IPS-18c (cell line): ENCODE data around the gene LATS2.

ENCODE experiments used
- H3K4me3 ChIP-seq: 2 replicates; pipeline ENCODE4 v1.7.0; 2013; ENCODE audit warnings: low read depth, mild to moderate bottlenecking, low read length, moderate library complexity; ENCODE audit not compliant: insufficient read depth
- H3K9me3 ChIP-seq: one replicate; pipeline ENCODE4 v1.6.1; 2013; ENCODE audit warnings: mild to moderate bottlenecking, low read length, moderate library complexity; ENCODE audit not compliant: control insufficient read depth, insufficient read depth

LATS2 gene

DNA sequence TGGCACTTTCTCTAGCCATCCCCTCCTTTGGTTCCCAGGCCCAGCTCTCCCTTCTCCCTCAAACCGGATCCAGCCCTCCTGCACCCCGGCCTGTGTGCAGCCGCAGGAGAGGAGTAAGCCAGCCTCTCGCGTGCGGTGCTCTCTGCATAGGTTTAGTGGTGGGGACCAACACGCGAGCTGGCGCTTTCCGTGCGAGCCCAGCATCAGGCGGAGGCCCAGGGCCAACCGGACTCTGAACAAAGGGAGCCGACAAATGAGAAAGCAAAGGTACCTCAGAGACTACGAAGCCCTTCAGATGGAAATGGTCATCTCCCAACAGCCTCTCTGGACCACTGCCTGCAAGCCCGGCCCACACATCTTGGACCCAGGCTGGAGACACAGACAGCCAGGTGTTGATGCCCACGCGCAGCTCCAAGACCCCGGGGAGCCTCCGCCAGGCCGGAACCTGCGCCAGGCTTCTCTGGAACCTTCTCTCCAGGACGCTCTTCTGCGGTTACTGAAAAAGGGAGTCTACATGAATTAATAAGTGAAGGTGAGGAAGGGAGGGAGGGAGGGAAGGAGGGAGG lies 16.5 kb upstream of the LATS2 start:
- H3K4me3 ChIP-seq, result no peak overlapping the region
- no peaks in the 10 kb centered on the region for H3K9me3 ChIP-seq

DNA sequence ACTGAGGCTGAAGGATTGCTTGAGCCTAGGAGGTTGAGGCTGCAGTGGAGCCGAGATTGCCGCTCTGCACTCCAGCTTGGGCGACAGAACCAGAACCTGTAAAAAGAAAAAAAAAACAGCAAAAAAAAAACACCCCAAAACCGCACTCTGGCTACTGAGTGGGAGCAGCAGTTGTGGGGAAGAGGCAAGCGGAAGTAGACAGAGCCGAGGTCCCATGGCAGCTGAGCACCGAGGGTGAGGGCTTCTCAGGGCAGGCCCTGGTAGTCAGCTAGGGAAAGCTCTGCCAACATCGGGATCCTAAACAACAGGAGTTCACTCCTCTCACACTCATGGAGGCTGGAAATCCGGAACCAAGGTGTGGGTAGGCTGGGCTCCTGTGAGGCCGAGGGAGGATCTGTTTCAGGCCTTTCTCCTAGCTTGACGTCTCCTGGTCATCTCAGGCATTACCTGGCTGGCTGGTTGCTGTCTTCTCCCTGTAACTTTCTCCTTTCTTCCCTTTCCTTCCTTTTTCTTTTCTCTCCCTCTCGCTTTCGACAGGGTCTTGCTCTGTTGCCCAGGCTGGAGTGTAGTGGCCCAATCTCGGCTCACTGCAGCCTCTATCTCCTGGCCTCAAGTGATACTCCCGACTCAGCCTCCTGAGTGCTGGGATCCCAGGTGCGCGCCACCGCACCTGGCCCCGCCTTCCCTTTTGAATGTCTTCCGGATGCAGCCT lies 15.8 kb upstream of the LATS2 start:
- Histone ChIP-seq H3K4me3 (no peak overlapping the region), H3K9me3 (no peaks in the 10 kb centered on the region)

DNA sequence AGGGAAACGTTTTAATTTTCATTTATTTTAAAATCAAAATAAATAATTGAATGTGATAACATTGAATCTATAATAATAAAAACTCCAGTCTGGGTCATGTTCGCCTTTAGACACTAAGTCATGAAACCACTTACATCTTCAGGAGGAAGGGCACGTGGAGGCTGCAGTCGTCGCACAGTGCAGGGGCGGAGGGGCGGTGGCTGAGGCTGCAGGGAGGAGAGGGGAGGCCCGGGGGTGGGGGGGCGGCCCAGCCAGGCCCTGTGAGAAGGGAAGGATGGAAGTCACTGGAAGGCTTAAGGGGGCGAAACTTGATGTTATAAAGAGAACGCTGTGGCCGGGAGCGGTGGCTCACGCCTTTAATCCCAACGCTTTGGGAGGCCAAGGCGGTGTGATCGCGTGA lies 14.9 kb upstream of the LATS2 start:
- Histone ChIP-seq H3K4me3 (no peak overlapping the region), H3K9me3 (no peaks in the 10 kb centered on the region)

DNA sequence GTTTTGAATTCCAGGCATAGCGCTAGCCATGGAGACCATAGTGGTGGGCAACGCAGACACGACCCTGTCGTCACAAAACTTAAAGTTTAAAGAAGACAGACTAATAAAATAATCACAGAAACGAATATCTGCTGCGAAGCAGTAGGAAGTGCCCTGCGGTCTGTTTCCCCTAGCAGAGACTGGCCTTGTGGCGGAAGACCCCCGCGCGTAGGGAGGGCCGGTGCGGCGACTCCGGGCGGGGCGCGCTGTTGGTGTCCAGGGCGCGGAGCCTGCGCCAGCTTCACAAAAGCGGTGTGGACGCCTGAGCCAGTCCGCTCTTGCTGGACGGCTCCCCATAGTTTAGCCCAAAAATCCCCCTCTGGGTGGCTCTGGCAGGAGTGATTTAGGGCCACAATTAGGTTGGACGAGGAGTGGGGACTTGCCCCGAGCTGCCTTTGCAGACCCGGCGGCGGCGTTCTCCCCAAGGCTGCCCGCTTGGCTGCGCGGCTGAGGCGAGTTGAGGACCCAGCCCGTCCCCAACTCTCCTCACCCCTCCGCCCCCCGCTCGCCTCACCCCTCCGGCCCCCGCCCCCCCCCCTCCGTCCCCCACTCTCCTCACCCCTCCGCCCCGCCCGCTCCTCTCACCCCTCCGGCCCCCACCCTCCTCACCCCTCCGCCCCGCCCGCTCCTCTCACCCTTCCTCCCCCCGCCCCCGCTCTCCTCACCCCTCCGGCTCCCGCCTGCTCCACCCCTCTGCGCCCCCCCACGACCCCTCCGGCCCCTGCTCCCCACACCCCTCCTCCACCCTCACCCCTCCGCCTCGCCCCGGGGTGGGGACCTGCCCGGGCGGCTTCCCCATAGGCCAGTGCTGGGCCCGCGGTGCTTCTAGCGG lies 14.2 kb upstream of the LATS2 start:
- H3K9me3 ChIP-seq, result no peaks in the 10 kb centered on the region
- H3K4me3 ChIP-seq, result peak overlapping the region; percentile 61; the same call in 1 of the 2 replicates

DNA sequence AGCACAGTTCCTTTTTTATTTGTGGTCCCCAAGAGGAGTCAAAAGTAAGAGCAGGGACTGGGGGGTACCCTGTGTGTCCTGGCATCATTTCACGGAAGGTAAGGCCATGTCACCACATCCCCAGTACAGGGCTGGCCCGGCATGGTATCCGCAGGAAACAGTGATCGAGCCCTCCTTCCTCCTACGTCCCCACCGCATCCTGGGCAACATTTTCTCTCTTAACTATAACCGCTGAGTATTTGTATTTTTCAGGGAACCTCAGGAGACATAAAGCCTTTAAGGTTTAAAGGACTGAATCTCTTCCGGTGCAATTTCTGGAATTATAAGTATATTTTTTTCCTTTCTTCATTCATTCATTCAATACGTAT lies 13.6 kb upstream of the LATS2 start:
- Histone ChIP-seq H3K4me3 (peak overlapping the region; percentile 61; the same call in 1 of the 2 replicates), H3K9me3 (no peaks in the 10 kb centered on the region)

DNA sequence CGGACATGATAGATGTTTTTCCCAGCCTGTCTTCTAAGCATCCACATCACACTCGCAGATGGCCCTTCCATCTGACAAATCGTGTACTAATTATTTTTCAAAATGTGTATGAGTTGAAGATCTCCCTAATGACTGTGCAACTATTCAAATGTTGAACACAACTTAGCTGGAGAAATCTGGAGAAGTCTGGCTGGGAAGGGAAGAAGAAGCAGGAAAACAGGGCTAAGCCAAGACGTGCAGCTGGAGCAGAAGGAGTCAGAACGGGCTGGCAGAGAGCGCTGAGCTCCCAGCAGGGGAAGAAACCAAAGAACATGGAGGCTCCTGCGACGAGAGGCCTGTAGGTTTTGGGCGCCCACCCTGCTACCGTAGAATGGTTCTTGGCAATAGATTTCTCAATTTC lies 13.2 kb upstream of the LATS2 start:
- no peaks in the 10 kb centered on the region for H3K9me3 ChIP-seq
- H3K4me3 ChIP-seq, result no peak overlapping the region

DNA sequence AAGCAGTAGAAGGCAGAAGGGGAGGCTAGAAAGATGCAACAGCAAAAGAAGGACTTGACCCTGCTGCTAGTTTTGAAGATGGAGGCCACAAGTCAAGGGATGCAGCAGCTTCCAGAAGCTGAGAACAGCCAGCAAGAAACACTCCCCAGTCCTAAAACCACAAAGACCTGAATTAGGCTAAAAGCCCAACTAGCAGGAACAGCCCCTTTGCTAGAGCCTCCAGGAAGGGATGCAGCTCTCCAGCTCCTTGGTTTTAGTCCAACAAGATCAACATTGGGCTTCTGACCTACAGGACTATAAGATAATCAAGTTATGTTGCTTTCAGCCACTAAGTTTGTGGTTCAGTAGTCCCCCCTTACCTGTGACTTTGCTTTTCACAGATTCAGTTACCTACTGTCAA lies 10.5 kb upstream of the LATS2 start:
- no peak overlapping the region for H3K4me3 ChIP-seq
- H3K9me3 ChIP-seq, result no peaks in the 10 kb centered on the region

DNA sequence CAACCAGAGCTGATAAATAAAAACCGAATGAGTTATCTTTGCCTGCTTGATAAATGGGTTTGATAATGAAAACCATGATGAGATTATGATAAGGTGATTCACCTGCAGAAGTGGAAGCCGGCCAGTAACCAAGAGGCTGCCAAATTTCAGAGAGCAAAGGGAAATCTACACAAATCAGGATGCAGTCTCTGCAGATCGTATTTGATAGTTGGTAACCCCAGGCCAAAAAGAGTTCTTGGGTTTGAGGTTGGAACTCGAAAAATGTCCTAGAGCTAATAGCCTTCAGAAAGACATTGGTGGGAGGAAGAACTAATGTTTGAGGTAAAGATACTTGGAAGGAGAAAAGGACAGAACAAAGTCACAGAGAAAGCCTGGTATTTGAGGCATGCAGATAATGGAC lies 9.6 kb upstream of the LATS2 start:
- no peak overlapping the region for H3K4me3 ChIP-seq
- no peaks in the 10 kb centered on the region for H3K9me3 ChIP-seq

DNA sequence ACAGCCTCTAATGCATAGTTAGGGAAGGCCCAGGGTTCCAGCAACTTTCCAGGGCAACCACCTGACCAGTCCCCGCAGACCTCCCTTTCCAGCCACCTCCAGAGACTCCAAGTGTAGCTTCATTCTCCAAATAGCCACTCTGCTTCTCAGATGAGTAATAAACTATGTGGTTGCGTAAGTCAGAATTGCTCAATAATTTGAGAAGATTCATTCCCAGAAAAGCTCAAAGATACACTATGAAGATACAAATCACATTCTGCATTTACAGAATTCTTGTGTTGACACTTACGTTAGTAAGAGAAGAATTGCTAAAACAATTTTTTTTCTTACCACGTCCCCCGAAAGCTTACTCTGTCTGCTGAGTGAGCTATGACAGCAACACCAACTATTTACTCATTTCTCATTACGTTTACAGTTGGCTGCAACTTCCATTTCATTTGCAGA lies 8.2 kb upstream of the LATS2 start:
- no peaks in the 10 kb centered on the region for H3K9me3 ChIP-seq
- H3K4me3 ChIP-seq, result no peak overlapping the region

DNA sequence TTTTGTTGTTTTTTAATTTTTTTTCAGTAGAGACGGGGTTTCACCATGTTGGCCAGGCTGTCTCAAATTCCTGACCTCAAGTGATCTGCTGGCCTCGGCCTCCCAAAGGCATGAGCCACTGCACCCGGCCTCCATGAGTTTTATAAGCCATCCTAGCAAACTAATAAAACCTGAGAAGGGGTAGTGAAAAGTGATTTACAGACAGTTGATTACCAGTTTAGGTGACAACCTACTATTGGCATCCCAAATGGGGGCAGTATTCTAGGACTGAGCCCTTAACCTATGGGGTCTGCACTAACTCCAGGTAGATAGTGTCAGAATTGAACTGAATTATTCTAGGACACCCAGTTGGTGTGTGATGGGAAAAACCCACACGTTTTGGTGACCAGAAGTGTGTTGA lies 6.5 kb upstream of the LATS2 start:
- no peaks in the 10 kb centered on the region for H3K9me3 ChIP-seq
- H3K4me3 ChIP-seq, result no peak overlapping the region

DNA sequence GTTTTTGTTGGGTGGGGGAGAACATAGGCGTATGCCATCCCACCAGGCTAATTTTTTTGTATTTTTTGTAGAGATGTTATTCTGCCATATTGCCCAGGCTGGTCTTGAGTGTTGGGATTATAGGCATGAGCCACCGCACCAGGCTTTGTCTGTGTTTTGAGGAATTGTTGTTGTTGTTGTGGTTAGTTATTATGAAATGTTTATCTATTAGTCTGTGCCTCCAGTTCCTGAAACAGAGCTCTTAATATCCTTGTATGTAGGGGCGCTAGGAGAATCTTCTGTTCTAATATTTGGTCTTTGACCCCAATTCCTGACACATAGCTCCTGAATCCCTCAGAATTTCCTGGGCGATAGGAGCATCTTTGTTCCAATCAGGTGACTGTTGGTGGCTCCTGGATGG lies 5.6 kb upstream of the LATS2 start:
- no peak overlapping the region for H3K4me3 ChIP-seq
- no peaks in the 10 kb centered on the region for H3K9me3 ChIP-seq

DNA sequence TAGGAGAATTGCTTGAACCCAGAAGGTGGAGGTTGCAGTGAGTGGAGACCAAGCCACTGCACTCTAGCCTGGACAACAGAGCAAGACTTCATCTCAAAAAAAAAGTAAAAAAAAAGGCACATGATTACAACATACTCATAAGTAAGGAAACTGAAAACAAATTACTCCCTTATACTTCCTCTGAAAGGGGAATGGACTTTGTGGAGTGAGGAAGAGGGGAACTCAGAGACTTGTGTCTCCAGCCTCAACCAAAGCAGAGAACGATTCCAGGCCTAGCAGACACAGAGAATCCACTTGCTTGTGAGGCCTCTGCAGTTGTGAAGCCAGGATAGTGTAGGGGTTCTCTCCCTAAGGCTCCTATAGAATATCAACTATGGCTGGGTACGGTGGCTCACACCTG lies 4.3 kb upstream of the LATS2 start:
- Histone ChIP-seq H3K9me3 (no peaks in the 10 kb centered on the region), H3K4me3 (no peak overlapping the region)

DNA sequence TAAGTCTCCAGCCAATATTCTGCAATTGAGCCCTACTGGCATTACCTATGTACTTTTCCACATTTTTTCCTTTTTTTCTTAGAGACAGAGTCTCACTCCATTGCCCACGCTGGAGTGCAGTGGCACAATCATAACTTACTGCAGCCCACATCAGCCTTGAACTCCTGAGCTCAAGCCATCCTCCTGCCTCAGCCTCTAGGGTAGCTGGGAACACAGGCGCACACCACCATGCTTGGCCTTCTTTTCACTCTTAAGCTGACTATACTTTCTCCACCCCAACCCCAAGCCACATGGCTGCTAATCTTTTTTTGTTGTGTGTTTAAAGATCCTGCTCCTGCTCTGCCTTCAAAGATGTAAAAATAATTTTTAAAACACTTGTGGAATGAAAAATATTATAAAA lies 1.6 kb upstream of the LATS2 start:
- no peaks in the 10 kb centered on the region for H3K9me3 ChIP-seq
- H3K4me3 ChIP-seq, result no peak overlapping the region

GRCh38 chr13:21060338-21061028 lies 903 bp downstream of the LATS2 start:
- Histone ChIP-seq H3K9me3 (no peaks in the 10 kb centered on the region), H3K4me3 (peak overlapping the region; percentile 91)

GRCh38 chr13:21059641-21060337 lies 1.6 kb downstream of the LATS2 start:
- Histone ChIP-seq H3K4me3 (peak overlapping the region; percentile 91), H3K9me3 (no peaks in the 10 kb centered on the region)

- H3K9me3 ChIP-seq, result no peaks in the 10 kb centered on the region
- no peak overlapping the region for H3K4me3 ChIP-seq
Observed at GRCh38 chr13:21058361-21058760, 3.0 kb downstream of the LATS2 start.

DNA sequence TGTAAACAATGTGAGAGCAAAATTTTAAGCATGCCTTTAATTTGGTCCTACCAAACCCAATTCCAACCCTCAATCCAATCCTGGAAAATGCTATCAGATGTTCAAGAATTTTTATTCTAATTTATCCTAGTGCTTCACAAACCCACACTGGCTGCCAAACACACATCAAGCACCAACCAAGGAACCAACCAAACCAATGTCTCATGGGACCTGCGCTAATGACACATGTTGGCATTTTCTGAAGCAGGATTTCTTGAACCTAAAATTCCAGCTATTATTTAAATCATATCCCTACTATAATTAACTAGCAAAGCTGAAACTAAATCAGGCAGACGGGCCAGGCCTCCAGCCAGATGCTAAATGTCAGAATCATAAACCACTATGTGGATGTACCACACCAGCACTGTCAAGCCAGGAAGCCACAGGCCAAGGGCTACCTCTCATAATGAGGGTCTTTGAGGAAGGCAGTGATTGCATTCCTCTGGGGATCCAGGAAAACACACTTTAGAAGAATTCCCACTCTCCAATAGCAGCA lies 5.8 kb downstream of the LATS2 start:
- no peaks in the 10 kb centered on the region for H3K9me3 ChIP-seq
- H3K4me3 ChIP-seq, result no peak overlapping the region
